HG02852 (cell line): ENCODE results near the gene MLLT1.

Experiments used
- ATAC-seq: cut with Tn5 transposase; IDR thresholded peaks from one replicate; pipeline ENCODE4 v1.9.1; 2021; ENCODE audit warnings: mild to moderate bottlenecking, moderate library complexity; ENCODE audit not compliant: unreplicated experiment

Gene MLLT1

DNA sequence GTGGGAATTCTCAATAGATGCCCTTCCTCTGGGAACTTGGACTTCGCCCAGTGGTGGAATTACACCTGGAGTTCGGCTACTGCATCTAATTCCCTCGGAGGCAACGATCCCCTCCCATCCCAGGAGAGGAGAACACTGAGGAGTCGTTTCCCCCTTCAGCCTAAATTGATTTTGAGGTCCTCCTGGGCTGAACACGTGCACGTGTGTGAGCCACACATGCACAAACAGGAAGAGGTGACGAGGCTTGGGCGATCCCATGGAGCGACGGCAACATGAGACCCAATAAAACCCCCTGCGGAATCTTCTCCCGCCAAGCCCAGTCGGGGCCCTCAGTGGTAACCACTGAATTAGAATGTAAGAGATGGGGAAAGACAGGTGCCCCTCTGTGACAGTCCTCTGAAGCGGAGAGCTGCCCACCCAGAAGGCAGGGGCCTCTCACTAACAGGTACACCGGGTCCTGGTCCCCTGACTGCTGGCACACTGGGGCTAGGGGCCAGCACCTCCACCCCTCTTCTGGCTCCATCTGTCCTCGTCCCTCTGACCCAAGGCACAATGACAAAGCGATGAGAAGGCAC is 4.5 kb downstream of the MLLT1 start:
- ATAC-seq: no peak

DNA sequence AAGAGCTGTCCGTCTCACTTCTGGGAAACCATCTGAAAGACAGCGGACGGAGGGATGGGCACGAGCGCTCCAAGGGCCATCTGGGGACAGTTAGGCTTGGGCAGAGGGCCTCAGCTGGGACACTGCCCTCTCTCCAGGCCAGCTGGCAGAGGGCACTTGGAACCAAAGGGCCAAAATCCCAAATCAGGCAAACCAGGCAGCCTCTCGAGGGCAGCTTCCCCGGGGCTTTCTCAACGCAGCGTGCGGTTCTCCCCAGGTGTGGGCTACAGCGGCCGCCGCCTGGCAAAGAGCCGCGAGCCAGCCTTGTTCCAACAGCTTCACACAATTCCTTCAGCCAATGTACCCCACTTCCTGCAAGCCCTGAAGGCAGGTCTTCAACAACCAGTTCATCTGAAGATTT is 5.0 kb downstream of the MLLT1 start:
- no peak for ATAC-seq

DNA sequence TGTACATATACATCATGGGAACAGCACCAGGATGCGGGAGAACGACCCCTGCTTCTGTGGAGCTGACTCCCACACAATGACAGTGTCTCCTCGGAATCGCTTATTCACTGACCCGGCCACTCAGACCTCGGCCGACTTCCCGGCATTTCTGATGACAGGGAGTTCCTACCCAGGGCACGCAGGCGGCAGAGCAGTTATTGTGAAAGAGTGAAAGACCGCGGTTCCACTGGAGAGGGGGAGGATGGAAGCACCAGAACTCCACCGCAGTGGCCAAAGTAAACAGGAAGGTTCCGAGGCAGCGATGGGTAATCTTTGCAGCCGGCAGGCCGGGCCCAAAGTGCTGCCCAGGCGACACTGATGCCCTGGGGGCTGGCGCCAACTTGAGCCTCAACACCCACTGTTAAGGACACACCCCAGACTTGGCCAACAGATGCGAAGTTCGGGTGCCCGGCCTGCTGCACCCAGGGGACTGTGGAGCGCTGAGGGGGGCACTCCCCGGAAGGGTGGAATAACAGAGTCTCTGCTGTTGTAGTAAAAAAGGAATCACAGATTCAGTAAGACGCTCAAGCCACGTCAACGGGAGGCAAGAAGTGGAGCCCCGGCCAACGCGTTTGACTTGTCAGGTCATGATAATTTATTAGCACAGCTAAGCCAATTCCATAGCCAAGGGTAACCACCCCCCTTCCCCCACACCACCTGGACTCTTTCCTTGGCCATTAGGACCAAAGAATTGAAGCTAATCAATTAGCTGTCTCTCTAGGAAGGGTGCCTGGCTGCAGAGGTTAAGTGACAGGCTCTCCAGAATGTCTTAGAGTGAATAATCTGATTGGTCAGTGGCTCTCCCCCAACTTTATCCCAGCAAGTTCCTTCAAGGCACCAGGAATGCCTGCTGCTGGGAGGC is 5.8 kb downstream of the MLLT1 start:
- no peak for ATAC-seq

DNA sequence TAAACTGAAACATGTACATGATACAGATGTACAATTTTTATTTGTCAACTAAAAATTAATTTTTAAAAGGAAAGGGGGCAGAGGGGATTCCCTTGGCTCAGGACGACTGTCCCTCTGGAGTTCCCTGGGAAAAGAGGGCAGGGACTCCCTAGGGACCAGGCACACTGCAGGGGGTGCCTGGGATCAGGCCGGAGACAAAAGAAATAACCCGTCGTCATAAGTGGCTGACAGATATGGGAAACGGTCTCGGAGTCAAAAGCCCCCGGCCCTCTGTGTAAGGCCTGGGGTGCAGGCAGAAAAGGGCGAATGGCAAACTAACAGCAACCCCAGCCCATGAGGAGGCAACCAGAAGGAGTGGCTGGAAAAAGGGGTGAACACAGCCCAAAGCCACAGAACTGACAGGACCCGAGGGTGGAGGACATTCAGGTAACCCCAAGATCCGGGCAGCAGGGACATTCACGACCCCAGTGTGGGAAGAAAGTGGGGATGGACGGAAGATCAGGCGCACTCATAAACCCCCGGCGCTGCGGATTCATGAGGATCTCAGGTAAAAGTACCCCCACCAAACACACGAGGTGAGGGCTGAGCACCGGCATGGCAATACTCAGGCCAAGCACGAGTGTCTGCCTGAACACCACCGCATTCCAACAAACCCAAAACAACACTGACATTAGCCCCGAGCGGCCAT is 6.7 kb downstream of the MLLT1 start:
- no peak for ATAC-seq

DNA sequence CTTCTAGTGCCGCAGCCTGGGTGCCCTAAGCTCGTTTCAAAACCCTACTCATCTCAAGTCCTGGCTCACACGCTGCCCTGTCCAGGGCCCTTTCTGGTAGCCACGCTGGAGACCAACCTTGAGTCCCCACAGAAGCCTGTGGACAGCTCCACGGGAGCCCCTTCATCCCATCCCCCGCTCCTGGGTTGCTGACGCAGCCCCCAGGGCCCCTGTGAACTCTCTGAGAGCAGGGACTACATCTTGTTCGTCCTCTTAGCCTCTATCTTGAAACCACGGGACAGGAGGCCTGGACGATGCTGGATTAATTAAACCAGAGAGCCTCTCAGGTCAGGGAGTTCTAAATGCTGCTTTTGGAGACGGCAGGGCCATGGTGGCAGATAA is 7.4 kb downstream of the MLLT1 start:
- no peak for ATAC-seq

DNA sequence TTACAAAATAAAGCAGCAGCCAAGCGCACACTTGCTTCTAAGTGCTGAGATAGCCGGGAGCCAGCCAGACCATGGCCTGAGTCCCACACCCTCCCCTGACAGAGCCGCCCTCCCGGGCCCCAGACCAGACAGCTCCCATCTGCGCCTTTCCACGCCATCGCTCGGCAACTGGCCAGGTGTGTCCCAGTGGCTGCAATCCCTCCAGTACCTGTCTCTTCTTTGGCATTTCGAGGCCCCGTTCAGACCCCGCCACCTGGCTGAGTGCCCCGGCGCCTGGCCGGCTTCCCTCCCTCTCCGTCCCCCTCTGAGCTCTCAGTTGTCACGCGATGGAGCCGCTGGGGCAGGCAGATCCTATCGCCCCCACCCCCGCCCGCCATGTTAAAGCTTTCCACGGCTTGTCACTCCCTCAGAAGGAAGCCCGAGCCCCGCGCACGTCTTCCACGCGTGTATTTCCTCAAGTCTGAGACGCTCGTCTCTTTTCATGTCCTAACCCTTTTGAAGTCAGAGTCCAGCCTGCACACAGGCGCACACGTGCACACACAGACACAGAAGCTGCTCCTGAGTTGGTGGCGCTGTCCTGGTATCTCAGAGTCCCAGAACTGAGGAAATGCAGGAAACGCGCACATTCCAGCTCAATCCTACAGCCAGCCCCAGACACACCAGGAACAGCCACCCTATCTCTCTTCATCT is 7.9 kb downstream of the MLLT1 start:
- no peak for ATAC-seq

DNA sequence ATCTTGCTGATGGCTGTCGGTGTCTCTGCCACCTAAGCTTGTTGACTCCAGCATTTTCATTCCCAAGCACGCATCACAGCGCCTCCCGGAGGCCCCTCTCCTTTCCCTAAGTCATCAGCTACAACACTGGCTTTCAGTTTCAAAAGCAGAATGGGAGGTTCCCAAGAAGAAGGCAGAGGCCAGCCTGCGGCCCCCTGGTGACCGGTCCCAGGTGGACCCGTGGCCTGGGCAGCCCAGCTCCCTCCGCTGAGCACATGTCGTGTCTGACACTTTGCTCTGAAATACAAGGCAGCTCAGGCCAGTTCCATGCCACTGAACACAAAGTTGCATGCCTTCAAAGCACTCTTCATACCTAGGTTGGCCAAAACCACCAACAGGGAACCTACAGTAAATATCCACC is 8.5 kb downstream of the MLLT1 start:
- ATAC-seq: no peak

DNA sequence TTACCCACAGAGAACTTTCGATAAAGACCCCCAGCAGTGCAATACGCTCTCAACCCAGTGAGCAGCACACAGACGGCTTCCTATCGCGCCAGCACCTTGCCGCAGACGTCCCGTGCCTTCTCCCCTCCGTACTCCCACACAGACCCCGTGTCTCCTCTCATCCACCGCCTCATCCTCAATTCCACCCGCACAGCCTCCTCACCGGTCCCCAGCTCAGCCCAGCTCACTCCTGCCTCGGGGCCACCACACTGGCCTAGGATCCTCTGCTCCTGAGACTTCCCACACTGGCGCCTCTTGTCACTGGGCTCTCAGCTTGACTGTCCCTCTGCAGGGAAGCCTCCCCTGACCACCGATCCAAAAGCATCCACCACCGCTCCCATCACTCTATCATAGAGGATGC is 9.0 kb downstream of the MLLT1 start:
- no peak for ATAC-seq

DNA sequence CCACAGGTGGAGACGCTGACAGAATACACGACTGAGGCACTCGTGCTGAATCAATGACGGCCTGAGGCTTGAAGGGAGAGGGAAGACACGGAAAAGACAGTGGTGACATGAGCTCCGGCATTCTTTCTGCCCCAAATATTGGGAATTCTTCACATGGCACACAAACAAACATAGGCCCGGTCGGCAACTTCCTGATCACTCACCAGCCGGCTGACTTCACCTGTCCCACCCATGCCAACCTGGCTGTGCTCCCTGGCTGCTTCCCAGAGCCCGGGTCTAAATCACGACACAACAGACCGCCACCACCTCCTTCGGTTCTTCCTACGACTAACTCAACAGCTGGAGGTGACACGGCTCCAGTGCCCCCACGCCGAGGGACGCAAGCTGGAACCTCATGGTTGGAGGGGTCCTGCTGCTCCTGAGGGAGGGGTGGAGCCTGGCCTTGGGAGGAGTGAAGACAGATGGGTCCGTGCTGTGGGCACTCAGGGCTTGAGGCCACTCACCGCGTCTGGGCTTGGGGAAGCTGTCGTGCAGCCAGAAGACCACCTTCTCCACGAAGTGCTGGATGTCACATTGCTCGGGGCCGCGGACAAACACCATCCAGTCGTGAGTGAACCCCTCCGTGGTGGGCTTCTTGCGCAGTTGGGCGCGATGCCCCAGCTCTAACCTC is 9.6 kb downstream of the MLLT1 start:
- ATAC-seq: no peak

DNA sequence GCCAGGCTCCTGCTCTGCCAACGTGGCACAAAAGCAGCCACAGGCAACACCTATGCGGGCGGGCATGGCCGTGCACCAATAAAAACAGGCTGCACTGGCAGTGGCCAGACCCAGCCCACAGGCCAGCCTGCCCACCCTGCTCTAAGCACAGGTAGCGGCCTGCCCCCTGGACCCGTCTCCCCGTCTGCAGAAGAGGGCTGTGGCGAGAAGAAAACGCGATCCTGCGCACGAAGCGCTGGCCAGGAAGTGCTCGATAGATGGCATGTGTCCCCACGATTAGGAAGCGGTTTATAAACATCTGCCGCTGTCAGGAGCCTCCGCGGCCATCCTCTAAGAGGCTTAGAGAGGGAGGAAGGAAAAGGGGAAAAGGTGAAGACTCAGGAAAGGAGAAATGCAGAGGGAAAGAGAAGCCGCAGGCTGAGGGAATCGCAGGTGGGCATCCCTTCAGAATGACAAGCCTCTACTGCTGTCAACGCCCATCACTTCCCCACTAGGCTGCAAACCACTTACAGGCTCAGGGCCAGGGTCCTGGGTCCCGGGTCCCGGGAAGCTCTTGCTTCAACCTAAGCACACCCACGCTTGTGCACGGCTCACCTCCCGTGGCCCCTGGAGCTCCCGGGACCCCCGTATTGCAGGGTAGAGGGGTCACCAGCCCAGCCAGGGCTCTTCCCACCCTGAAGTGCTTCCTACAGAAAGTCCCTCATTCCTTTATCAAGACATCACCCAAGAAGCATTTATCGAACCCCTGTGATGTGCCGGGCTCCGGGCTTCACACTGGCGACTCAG is 10.5 kb downstream of the MLLT1 start:
- ATAC-seq: no peak

DNA sequence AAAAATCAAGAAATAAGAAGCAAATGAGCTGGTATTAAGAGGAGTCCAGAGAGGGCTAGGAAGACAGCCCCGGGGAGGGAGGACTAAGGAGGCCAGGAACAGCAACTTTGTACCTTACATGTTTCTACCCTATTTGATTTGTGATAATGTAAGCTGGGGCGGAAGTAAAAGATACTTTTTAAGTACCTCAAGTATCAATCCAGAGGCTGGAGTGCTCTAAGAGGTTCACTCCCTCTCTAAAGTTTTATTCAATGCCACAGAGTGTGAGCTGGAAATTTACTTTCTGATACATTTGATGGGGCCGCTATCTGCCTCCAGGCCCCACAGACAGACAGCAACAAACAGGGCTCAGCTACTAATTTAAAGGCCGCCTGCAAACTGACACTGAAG is 11.4 kb downstream of the MLLT1 start:
- ATAC-seq: no peak

DNA sequence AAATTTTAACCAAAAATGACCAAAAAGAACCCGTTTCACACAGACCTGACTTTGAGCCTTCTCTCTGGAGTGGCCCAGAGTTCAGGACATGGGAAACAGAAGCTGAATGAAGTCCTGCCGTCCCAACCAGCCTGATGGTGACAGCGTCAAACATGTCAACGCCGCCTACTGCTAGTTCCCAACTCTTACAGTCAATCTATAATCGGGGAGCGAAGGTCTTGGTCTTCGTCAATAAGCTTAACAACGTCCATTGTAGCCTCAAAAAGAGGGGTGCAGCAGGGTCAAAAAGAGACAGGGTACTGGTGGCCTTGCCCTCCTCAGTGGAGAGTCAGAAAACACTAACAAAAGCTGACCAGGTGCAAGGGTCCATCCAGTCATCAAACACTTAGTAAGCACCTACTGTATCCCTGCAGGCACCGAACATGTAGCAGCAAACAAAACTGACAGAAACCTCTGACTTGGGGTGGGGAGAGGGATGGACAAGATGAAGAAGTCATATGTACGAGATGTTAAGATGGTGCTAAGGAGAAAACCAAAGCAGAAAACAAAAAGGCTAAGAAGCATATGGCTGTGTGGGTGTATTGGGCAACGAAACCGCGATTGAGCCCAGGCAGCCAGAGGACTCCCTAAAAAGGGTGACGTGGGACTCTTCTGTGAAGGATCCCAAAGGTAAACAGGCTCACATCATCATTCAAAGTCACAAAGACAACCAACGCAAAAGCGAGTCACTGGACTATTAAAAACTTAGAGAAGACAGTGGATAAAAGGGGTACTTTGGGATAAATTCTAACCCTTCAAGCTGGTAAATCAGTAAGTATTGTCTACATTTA is 12.0 kb downstream of the MLLT1 start:
- ATAC-seq: no peak

DNA sequence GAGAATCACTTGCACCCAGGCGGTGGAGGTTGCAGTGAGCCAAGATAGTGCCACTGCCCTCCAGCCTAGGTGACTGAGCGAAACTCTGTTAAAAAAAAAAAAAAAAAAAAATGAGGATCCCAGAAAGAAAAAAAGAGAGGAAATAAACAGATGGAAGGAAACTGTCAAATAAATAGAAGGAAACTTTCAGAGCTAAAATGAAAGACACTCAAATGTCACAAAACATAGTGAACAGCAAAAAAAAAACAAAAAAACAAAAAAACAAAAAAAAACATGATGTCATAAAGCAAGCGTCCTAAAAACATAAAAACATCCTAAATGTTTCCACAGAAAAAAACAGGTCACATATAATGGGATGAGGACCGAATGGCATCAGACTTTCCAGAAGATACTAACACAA is 15.0 kb downstream of the MLLT1 start:
- ATAC-seq: no peak

DNA sequence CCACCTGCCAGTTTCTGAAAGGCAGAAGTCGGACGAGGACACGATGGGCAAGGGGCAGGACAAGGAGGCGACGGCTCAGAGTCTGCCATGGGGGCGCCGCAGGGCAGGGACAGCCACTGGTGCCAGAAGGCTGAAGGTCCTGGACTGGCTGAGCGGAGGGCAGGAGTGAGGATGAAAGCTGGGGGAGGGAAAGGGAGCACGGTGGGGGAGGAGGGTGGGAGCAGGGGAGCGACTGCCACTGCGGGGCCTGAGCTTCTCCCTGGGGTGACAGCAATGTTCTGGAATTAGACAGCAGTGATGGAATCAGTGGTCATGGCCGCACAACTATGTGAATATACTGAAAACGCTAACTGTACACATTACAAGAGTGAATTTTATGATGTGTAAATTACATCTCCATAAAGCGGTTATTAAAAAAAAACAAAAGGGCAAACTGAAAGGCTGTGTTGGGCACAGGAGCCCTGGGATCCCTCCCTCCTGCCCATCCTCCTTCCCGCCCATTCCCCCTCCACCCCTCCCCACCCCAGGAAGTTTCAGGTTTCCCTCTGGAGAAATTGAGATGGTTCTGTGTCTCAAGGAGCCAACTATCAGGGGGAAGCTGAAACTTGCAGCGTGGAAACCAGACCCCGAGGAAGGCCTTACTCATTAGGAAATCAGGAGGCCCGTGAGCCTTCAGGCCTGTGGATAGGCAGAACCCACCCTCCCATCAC is 15.9 kb downstream of the MLLT1 start:
- ATAC-seq: no peak

DNA sequence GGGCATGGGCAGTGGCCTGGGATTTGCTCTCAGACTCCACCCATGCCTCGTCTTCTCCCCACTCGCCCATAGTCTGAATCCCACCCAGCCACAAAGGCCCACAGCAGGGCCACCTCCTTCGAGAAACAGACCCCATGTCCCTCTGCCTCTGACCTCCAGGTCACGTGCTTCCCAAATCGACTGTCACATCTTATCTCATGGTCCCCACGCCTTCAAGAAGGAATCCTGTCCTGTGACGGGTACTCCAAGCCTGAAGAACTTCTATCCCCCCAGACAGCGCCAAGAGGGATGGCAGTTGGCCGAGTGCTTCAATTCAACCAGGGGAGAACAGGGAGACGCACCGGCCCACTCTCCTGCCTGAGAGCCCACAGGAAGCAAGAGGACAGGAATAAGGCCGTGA is 16.5 kb downstream of the MLLT1 start:
- no peak for ATAC-seq

DNA sequence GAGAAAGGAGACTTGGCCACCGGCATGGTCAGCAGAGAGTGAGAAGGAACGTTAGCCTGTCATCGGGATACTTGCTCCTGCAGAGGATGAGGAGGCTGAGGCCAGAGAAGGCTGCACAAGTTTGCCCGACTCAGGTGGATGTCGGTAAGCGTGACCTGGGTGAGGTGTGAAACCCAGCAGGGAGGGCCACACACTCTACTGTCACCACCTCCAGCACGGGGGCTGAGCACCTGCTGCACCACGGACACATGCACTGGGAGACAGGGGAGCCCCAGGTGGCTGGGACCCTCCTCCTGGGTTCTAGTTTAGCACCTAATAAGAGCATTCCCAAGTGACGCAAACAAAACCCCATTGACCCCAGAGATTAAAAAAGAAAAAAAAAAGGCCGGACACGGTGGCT is 17.3 kb downstream of the MLLT1 start:
- ATAC-seq: no peak

DNA sequence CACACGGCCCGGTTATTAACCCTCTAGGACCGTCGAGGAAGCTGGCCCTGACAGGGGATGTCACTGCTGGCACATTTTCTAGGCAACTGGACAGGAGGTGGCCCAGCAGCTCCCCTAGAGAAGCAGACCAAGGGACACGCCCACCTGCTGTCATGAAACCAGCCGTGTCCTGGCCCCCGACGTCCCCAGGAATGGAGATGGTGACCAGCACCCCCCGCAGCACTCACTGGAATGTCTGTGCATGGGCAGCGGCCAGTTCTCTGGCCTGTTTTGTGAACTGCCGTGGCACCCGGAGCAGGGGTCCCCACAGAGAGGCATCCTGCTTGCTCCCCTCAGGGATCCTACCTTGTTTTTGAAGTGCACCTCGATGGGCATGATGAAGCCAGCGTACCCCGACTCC is 17.9 kb downstream of the MLLT1 start:
- ATAC-seq: no peak

DNA sequence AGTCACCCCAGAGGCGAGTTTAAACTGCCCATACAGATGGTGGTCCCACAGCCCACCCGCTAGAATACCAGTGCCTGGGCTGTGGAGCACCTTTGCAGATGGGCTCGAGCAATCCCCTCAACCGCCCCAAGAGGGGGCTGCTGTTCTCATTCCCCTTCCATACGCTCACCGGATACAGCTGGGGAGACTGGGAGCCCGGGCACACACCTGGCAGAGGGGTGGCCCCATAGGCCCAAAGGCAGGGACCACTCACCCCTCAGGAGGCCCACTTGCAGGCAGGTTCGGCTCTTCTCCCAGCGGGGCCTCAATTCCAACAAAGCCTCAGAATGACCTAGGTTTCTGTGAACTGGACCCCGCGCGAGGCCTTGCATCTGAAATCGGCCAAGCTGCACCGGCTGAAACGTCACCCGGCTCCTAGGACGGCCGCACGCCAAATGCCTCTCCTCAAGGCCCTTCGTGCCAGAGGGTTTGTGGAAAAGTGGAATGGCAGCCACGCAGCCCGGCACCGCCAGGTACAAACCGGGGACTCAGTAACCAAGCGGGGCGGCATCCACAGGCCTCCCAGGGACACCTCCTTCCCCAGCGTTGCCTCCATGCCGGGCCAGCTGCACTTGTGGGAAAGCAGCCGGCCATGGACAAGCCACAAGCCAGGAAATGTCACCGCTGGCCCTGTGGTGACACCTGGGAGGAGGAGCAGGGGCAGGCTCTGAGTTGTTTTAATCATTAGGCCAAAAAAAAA is 18.7 kb downstream of the MLLT1 start:
- ATAC-seq: no peak
